K562 (cell line): ENCODE measurements around the gene ATP5PD. TPM values are rescaled to one million over a fixed set of nuclear protein-coding genes. Genes with fewer than 3 reads are reported as not detected.

ENCODE experiments used
- ATAC-seq: fragments of 200-7000 bp; cut with Tn5 transposase; 3 replicates; pipeline ENCODE4 v1.9.1; 2020; ENCODE audit warnings: moderate library complexity
- BruUV-seq: library from RNA; stranded (reverse); fragments of 400-500 nt; replicated peaks from 2 replicates; lab custom pipeline; 2021; lab: Mats Ljungman, UMichigan
- CTCF ChIA-PET: fragments of 300-600 bp; formaldehyde crosslinking; extraction: SDS; loops from one replicate; lab custom pipeline; 2021; ENCODE audit warnings: low intra/inter-chr PET ratio; lab: Yijun Ruan, JAX
- POLR2A ChIA-PET: fragments of 300-600, 350-650 bp; sonication (Branson Sonifier 250); formaldehyde crosslinking; extraction: SDS; loops from one replicate; lab custom pipeline; 2021; ENCODE audit warnings: antibody characterized with exemption, inconsistent platforms; lab: Yijun Ruan, JAX
- DNase-seq, 4 experiments: peaks; one replicate each; pipeline versions ENCODE4 v3.0.0 to v3.0.0-alpha.2; 2011 to 2018; ENCODE audit warnings: low spot score in 3 of 4, mixed read lengths in 3 of 4; ENCODE audit errors: extremely low read depth in 1 of 4
- FAIRE-seq: peaks from 2 replicates; lab custom pipeline; 2011; peaks lifted over from hg19 to GRCh38; lab: Jason Lieb, UNC
- H2AFZ ChIP-seq: 2 replicates; pipeline ENCODE4 v1.6.0; 2011; ENCODE audit warnings: low read depth, low read length, control low read depth, inconsistent platforms
- H3K27ac ChIP-seq: fragments of 200-600 bp; 3 replicates; pipeline ENCODE4 v1.8.0; 2011; ENCODE audit warnings: low read depth, mild to moderate bottlenecking, control low read depth, inconsistent platforms, low read length, moderate library complexity, mixed read lengths; ENCODE audit errors: extremely low read depth
- H3K27me3 ChIP-seq, 2 experiments: fragments of 300-600 bp in 1 of 2; 2 replicates in 1 of 2; 3 replicates in 1 of 2; pipeline versions ENCODE4 v1.6.0 to v1.8.0; 2011; ENCODE audit warnings: inconsistent platforms in 2 of 2, low read length in 2 of 2, mild to moderate bottlenecking in 1 of 2, mixed read lengths in 1 of 2, moderate library complexity in 1 of 2; ENCODE audit not compliant: control insufficient read depth in 2 of 2, insufficient read depth in 2 of 2
- H3K36me3 ChIP-seq: fragments of 300-600 bp; 3 replicates; pipeline ENCODE4 v1.8.0; 2011; ENCODE audit warnings: mild to moderate bottlenecking, low read length, inconsistent platforms; ENCODE audit not compliant: control insufficient read depth, insufficient read depth
- H3K4me1 ChIP-seq, 2 experiments: fragments of 200-600 bp in 1 of 2; replicated peaks in 1 of 2; 2 replicates in 1 of 2; 3 replicates in 1 of 2; pipeline versions ENCODE4 v1.5.1 to v1.8.0; 2011; ENCODE audit warnings: inconsistent platforms in 2 of 2, low read length in 2 of 2, mild to moderate bottlenecking in 1 of 2, mixed read lengths in 1 of 2, moderate library complexity in 1 of 2; ENCODE audit not compliant: control insufficient read depth in 2 of 2, insufficient read depth in 2 of 2
- H3K4me2 ChIP-seq: 2 replicates; pipeline ENCODE4 v1.6.1; 2011; ENCODE audit warnings: low read length, control low read depth, inconsistent platforms, mixed read lengths; ENCODE audit not compliant: insufficient read depth
- H3K4me3 ChIP-seq: fragments of 200-600 bp; sonication (generic), shearing (Covaris generic); 2 replicates; pipeline ENCODE4 v1.5.1; 2016; ENCODE audit warnings: control low read depth, inconsistent platforms
- H3K79me2 ChIP-seq: fragments of 200-600 bp; 3 replicates; pipeline ENCODE4 v1.8.0; 2011; ENCODE audit warnings: low read length, inconsistent platforms; ENCODE audit not compliant: control insufficient read depth, insufficient read depth
- H3K9ac ChIP-seq, 2 experiments: 2 replicates each; pipeline versions ENCODE4 v1.6.0 to v1.6.1; 2011; ENCODE audit warnings: low read depth in 2 of 2, low read length in 2 of 2, control low read depth in 1 of 2, inconsistent platforms in 1 of 2, mild to moderate bottlenecking in 1 of 2, mixed read lengths in 1 of 2; ENCODE audit not compliant: insufficient read depth in 1 of 2
- H3K9me1 ChIP-seq: one replicate; pipeline ENCODE4 v1.6.0; 2011; ENCODE audit warnings: inconsistent platforms, mild to moderate bottlenecking, low read length, moderate library complexity; ENCODE audit not compliant: control insufficient read depth, insufficient read depth
- H3K9me3 ChIP-seq: replicated peaks from 2 replicates; pipeline ENCODE4 v1.5.1; 2011; ENCODE audit warnings: low read depth, low read length, inconsistent platforms; ENCODE audit not compliant: control insufficient read depth, insufficient read depth
- H4K20me1 ChIP-seq: replicated peaks from 2 replicates; pipeline ENCODE4 v1.6.1; 2011; ENCODE audit warnings: low read length, inconsistent platforms, mixed read lengths; ENCODE audit not compliant: control insufficient read depth, insufficient read depth
- MAFF ChIP-seq: IDR thresholded peaks from 2 replicates; pipeline ENCODE4 v1.6.1; 2012; ENCODE audit warnings: low read length, improper control_type of control experiment
- MEF2A ChIP-seq: IDR thresholded peaks from 2 replicates; pipeline ENCODE4 v1.6.1; 2011; ENCODE audit warnings: low read depth, mild to moderate bottlenecking, low read length, moderate library complexity; ENCODE audit not compliant: control insufficient read depth
- MEF2D ChIP-seq: conservative IDR thresholded peaks from 2 replicates; pipeline ENCODE4 v1.6.1; 2016; ENCODE audit warnings: low read depth, missing genetic modification characterization, missing compliant biosample characterization
- NFE2 ChIP-seq: IDR thresholded peaks from 2 replicates; pipeline ENCODE4 v1.6.1; 2014; ENCODE audit warnings: antibody characterized with exemption, low read depth
- POLR2B ChIP-seq: fragments of 450-650 bp; IDR thresholded peaks from 2 replicates; pipeline ENCODE4 v1.6.1; 2018; ENCODE audit warnings: low read depth; ENCODE audit not compliant: partially characterized antibody
- RBBP5 ChIP-seq: fragments of 200-600 bp; sonication (generic); IDR thresholded peaks from 2 replicates; pipeline ENCODE4 v1.6.1; 2012; ENCODE audit warnings: borderline replicate concordance, mild to moderate bottlenecking, low read length, control low read depth, inconsistent platforms; ENCODE audit not compliant: insufficient read depth, poor library complexity, severe bottlenecking
- SIX5 ChIP-seq, 2 experiments: IDR thresholded peaks; 2 replicates each; pipeline ENCODE4 v1.6.1; 2011; ENCODE audit warnings: low read length in 2 of 2, borderline replicate concordance in 1 of 2, low read depth in 1 of 2, mild to moderate bottlenecking in 1 of 2, moderate library complexity in 1 of 2; ENCODE audit not compliant: insufficient read depth in 1 of 2
- TCF3 ChIP-seq: sonication (generic); formaldehyde crosslinking; IDR thresholded peaks from 2 replicates; pipeline ENCODE4 v1.4.0; 2020; ENCODE audit warnings: mild to moderate bottlenecking, missing genetic modification reagents
- TEAD4 ChIP-seq, 2 experiments: sonication (generic) in 1 of 2; formaldehyde crosslinking in 1 of 2; IDR thresholded peaks; 2 replicates each; pipeline versions ENCODE4 v1.6.1 to v1.8.0; 2012 to 2022; ENCODE audit warnings: borderline replicate concordance in 1 of 2, inconsistent platforms in 1 of 2, low read length in 1 of 2, mild to moderate bottlenecking in 1 of 2, missing genetic modification reagents in 1 of 2
- WGBS: fragments of 100-300 bp; shearing (Covaris generic); methylation state at CpG from one replicate; pipeline ENCODE4 v1.1.6; 2016; ENCODE audit warnings: low coverage, mixed read lengths; ENCODE audit not compliant: insufficient coverage; ENCODE audit errors: missing lambda C conversion rate; 5-methylcytosine and 5-hydroxymethylcytosine counted together
- in situ Hi-C: fragments of 300-500 bp; cut with MboI; formaldehyde crosslinking; loops from 4 replicates; pipeline ENCODE4 v1.15.0; 2018; ENCODE audit warnings: inconsistent platforms, mixed read lengths
- intact Hi-C: fragments of 100-400 bp; cut with micrococcal nuclease; formaldehyde crosslinking; loops from 2 replicates; pipeline ENCODE4 v1.14.2; 2022
- polyA plus RNA-seq, 8 experiments: library from polyadenylated mRNA; depleted of rRNA in 4 of 8; stranded (reverse) in 5 of 8; unstranded in 3 of 8; fragments of >200 nt; fragmentation: Nextera tagmentation in 2 of 8; fragmentation: Illumina TruSeq in 1 of 8; extraction: Ambion mirVana in 2 of 8; extraction: Trizol in 1 of 8; gene quantifications; 2 replicates each; pipeline versions ENCODE4 v1.2.1 to v1.2.3, GENCODE V29; 2011 to 2014; ENCODE audit warnings: inconsistent platforms in 1 of 8, missing spikeins in 1 of 8
- total RNA-seq, 7 experiments: library from RNA; depleted of rRNA in 6 of 7; stranded (reverse); fragments of >200 nt in 6 of 7; fragmentation: Illumina TruSeq in 2 of 7; extraction: Trizol in 2 of 7; gene quantifications; 2 replicates each; pipeline versions ENCODE4 v1.2.1 to v1.2.3, GENCODE V29; 2011 to 2021; ENCODE audit warnings: low replicate concordance in 1 of 7
- TF ChIP-seq, protein P1 (sequence below): sonication (generic); formaldehyde crosslinking; IDR thresholded peaks from 2 replicates; pipeline ENCODE4 v1.8.1; 2023; ENCODE audit warnings: mild to moderate bottlenecking, missing genetic modification reagents

ATP5PD gene
- total and polyA plus RNA-seq, 9 of the 15 experiments (the other 6 are each of a cell fraction or from before 2014, with no cell fraction given), result 271 to 828 (median 432) TPM

DNA sequence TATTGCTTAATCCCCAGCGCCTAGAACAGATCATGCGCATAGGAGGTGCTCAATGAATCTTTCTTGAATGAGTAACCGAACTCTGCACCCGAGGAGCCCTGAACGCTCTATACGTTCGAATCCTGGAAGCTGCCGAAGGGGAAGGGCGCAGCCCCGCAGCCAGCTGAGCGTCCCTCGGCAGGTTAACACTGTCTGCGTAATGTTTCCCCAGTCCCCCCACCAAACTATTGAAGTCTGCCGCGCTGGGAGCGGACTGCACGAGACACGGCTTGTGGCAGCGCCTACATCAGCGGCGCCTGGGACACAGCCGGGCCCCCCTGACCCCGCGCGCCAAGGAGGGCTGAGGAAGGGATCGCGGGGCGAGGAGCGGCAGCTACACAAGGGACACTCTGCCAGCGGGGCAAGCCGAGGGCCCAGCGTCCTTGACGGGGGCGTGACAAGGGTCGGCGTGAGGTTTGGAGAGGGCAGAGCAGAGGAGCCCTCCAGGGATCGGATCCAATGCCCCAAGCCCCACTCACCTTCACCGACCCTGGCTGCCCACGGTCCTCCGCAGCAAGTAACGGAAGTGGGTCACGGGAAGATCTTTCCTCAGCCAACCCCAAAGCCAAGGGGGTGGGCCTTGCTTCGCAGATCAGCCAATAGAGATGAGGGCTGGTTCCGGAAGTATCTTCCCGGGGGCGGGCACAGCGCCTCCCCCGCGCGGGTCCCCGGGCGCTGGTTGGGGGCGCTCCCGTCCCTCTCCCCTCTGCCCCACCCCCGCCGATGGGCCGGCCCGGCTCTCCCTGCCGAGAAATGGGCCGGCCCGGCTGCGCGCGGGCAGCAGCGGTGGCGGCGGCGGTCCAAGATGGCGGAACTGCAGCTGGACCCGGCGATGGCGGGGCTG is at the start of gene ATP5PD, which contains the start of gene KCTD2 (continued):
- TF ChIP-seq, protein P1, sequence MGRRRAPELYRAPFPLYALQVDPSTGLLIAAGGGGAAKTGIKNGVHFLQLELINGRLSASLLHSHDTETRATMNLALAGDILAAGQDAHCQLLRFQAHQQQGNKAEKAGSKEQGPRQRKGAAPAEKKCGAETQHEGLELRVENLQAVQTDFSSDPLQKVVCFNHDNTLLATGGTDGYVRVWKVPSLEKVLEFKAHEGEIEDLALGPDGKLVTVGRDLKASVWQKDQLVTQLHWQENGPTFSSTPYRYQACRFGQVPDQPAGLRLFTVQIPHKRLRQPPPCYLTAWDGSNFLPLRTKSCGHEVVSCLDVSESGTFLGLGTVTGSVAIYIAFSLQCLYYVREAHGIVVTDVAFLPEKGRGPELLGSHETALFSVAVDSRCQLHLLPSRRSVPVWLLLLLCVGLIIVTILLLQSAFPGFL, result no peak

DNA sequence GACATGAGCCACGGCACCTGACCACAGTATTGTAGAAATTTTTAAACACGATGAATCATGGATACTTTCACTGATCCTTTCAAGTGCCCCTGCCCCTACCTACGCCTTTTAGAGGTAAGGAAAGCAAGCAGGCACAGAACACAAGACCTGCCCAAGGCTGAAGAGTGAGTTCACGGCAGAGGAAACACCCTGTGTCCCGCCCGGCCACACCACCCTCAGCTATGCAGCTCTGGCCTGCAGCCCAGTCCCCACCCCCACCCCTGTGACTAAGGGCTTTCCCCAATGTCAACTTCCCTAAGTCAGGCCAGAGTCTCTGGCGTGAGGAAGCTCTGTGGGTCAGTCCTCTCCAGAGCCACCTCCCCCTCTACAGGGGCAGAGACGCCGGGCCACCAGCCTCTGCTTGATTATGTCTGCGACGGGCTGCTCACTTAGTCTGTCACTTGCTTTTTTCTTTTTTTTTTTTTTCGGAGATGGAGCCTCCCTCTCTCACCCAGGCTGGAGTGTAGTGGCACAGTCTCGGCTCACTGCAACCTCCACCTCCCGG is 49.4 kb upstream of the ATP5PD start:
- FAIRE-seq, result peak; percentile 100
- H3K79me2 ChIP-seq, result no peaks in the 10 kb centered on the region; the same call in 2 of the 3 replicates
- ATAC-seq, result peak; percentile 93
- peak; percentile 87 to 98 (median 92) for DNase-seq
- intact Hi-C loops, result no loop called here
- peak overlapping the region; percentile 70 for H3K4me2 ChIP-seq
- POLR2A ChIA-PET, result interaction anchor here (0.6 to 1.9 kb wide), 13 partner anchors 8 to 117 kb away, joined by 3 to 10 read pairs (median 3); partner anchors contain the start of genes ARMC7, JPT1 and SLC16A5
- no peaks in the 10 kb centered on the region; a peak in 1 of 5 replicates for H3K27me3 ChIP-seq
- peaks cover 36 to 64% of the 10 kb centered on the region in 2 experiments for H3K4me1 ChIP-seq
- no peak overlapping the region for H3K4me3 ChIP-seq
- H3K9ac ChIP-seq, result peak overlapping the region; percentile 65 to 68; a peak in 3 of 4 replicates
- no TSS peak for BruUV-seq
- in situ Hi-C loops, result no loop called here
- peak overlapping the region; percentile 91 for H2AFZ ChIP-seq
- H4K20me1 ChIP-seq, result no peaks in the 10 kb centered on the region
- CTCF ChIA-PET, result interaction anchor here (0.9 kb wide), 1 partner anchor 35 kb away, joined by 3 read pairs; no protein-coding TSS in a partner anchor
- peak overlapping the region; percentile 95 for H3K27ac ChIP-seq
- no peaks in the 10 kb centered on the region for H3K9me1 ChIP-seq
- 2% methylated on average over 11 of the region's 14 CpGs for WGBS
- H3K9me3 ChIP-seq, result no peaks in the 10 kb centered on the region
- no peaks in the 10 kb centered on the region for H3K36me3 ChIP-seq
- TF ChIP-seq TEAD4 (IDR thresholded peaks at IDR 0.05; ENCODE audit: low read length) (peak; percentile 94), TEAD4 (CRISPR knock-in tag; IDR thresholded peaks at IDR 0.05; ENCODE audit: borderline replicate concordance) (peak; percentile 92; the same call in 1 of the 2 replicates), RBBP5 (no peak), SIX5 (IDR thresholded peaks at IDR 0.05; ENCODE audit: borderline replicate concordance in 1 of 2, insufficient read depth in 1 of 2, low read depth in 1 of 2, low read length in 2 of 2) (no peak), NFE2 (peak; percentile 98), MAFF (peak; percentile 80), TCF3 (CRISPR knock-in tag) (no peak; the same call in 1 of the 2 replicates), MEF2A (0 out of 2 replicates have a peak, but pooled peaks have one; percentile 28), POLR2B (peak; percentile 20), MEF2D (tag) (no peak)
